Stimulated activated CD8-positive, alpha-beta memory T cell treated with anti-CD3 and anti-CD28 coated beads, Interleukin-7, amount 100 ng/mL, for 24 hours (primary cell): ENCODE data around the gene PLEKHA7.

Experiments used
- DNase-seq: peaks from one replicate; pipeline ENCODE4 v3.0.0-alpha.2; 2020; ENCODE audit warnings: low read depth

The PLEKHA7 gene

DNA sequence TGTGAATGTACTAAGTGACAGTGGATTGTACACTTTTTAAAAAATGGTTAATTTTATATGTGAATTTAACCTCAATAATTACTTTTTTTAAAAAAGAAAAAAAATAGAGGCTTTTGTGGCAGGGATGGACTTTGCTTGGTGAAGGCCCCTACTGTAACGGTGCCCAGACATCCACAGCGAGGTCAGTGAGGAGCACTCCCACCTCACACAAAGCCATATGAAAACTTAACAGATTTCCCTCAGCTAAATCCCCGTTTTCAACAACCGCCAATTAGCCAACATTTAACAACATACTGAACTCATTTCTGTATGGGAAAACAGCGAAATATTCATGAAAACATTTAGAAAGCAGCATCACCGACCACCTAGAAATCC, 276.4 kb downstream of the PLEKHA7 start:
- no peak for DNase-seq
